SK-N-SH (cell line): ENCODE data around the gene TMEM176A. TPM values are rescaled to one million over a fixed set of nuclear protein-coding genes. Genes with fewer than 3 reads are reported as not detected.

Experiments used
- CTCF ChIA-PET: fragments of 300-600, 350-600 bp; formaldehyde crosslinking; extraction: SDS; loops from one replicate; lab custom pipeline; 2021; lab: Yijun Ruan, JAX
- POLR2A ChIA-PET: fragments of 350-600 bp; sonication (Branson Sonifier 250); formaldehyde crosslinking; extraction: SDS; loops from one replicate; lab custom pipeline; 2020; ENCODE audit warnings: antibody characterized with exemption, inconsistent platforms; lab: Yijun Ruan, JAX
- DNase-seq: peaks from one replicate; pipeline ENCODE4 v3.0.0; 2012
- H2AFZ ChIP-seq: fragments of 200-600 bp; sonication (generic); 2 replicates; pipeline ENCODE4 v1.8.1; 2016; ENCODE audit warnings: antibody characterized with exemption, mild to moderate bottlenecking, low read depth
- H3F3A ChIP-seq: fragments of 200-600 bp; sonication (generic); replicated peaks from 2 replicates; pipeline ENCODE3; 2016; ENCODE audit warnings: antibody characterized with exemption, mild to moderate bottlenecking; ENCODE audit not compliant: insufficient read depth
- H3K27ac ChIP-seq, 2 experiments: fragments of 200-500 bp in 1 of 2; fragments of 200-600 bp in 1 of 2; sonication (Bioruptor generic) in 1 of 2; sonication (generic), shearing (Covaris generic) in 1 of 2; 2 replicates each; pipeline versions ENCODE4 v1.5.1 to v1.6.1; 2014 to 2016; ENCODE audit warnings: low read depth in 2 of 2, inconsistent platforms in 1 of 2, low read length in 1 of 2, mild to moderate bottlenecking in 1 of 2, mixed read lengths in 1 of 2
- H3K27me3 ChIP-seq: fragments of 200-600 bp; sonication (generic), shearing (Covaris generic); 2 replicates; pipeline ENCODE4 v1.6.1; 2016; ENCODE audit warnings: mixed run types; ENCODE audit not compliant: insufficient read depth
- H3K36me3 ChIP-seq, 2 experiments: fragments of 200-500 bp in 1 of 2; fragments of 200-600 bp in 1 of 2; sonication (Bioruptor generic) in 1 of 2; sonication (generic) in 1 of 2; replicated peaks in 1 of 2; 2 replicates each; pipeline versions ENCODE3 to v1.5.1; 2014 to 2016; ENCODE audit warnings: low read length in 1 of 2, mild to moderate bottlenecking in 1 of 2; ENCODE audit not compliant: insufficient read depth in 2 of 2, control insufficient read depth in 1 of 2
- H3K4me1 ChIP-seq, 2 experiments: fragments of 200-500 bp in 1 of 2; fragments of 200-600 bp in 1 of 2; sonication (Bioruptor generic) in 1 of 2; sonication (generic), shearing (Covaris generic) in 1 of 2; 2 replicates each; pipeline versions ENCODE4 v1.5.1 to v1.6.1; 2014 to 2016; ENCODE audit warnings: low read depth in 1 of 2, low read length in 1 of 2, mixed run types in 1 of 2; ENCODE audit not compliant: insufficient read depth in 2 of 2, control insufficient read depth in 1 of 2
- H3K4me2 ChIP-seq: fragments of 200-600 bp; sonication (generic), shearing (Covaris generic); 2 replicates; pipeline ENCODE4 v1.6.1; 2017; ENCODE audit warnings: mixed run types
- H3K4me3 ChIP-seq, 2 experiments: fragments of 200-500 bp in 1 of 2; fragments of 200-600 bp in 1 of 2; sonication (Bioruptor generic) in 1 of 2; sonication (generic), shearing (Covaris generic) in 1 of 2; 2 replicates each; pipeline versions ENCODE4 v1.5.1 to v1.8.1; 2014 to 2016; ENCODE audit warnings: low read depth in 2 of 2, inconsistent platforms in 1 of 2, low read length in 1 of 2, mild to moderate bottlenecking in 1 of 2, mixed read lengths in 1 of 2, moderate library complexity in 1 of 2
- H3K79me2 ChIP-seq: fragments of 200-600 bp; sonication (generic); 2 replicates; pipeline ENCODE4 v1.8.1; 2017; ENCODE audit warnings: mild to moderate bottlenecking; ENCODE audit not compliant: insufficient read depth
- H3K9ac ChIP-seq: fragments of 200-600 bp; sonication (generic); 2 replicates; pipeline ENCODE4 v1.6.1; 2017; ENCODE audit warnings: mixed run types
- H3K9me2 ChIP-seq: fragments of 200-600 bp; sonication (generic); 2 replicates; pipeline ENCODE4 v1.6.1; 2017; ENCODE audit warnings: mixed run types
- H3K9me3 ChIP-seq: fragments of 200-600 bp; sonication (generic); 2 replicates; pipeline ENCODE4 v1.6.1; 2017; ENCODE audit warnings: mixed run types, mild to moderate bottlenecking, moderate library complexity
- H4K20me1 ChIP-seq: fragments of 200-600 bp; sonication (generic); 2 replicates; pipeline ENCODE4 v1.6.1; 2017; ENCODE audit warnings: mild to moderate bottlenecking, mixed run types; ENCODE audit not compliant: insufficient read depth
- CHD2 ChIP-seq: fragments of 150-350 bp; IDR thresholded peaks from 2 replicates; pipeline ENCODE4 v1.6.1; 2018; ENCODE audit warnings: low read length; ENCODE audit not compliant: partially characterized antibody
- ELF1 ChIP-seq: IDR thresholded peaks from 2 replicates; pipeline ENCODE4 v1.4.0; 2012
- EP300 ChIP-seq, 2 experiments: IDR thresholded peaks; 2 replicates each; pipeline versions ENCODE4 v1.4.0 to v1.6.1; 2012; ENCODE audit warnings: borderline replicate concordance in 1 of 2, low read depth in 1 of 2, low read length in 1 of 2
- EZH2phosphoT487 ChIP-seq: fragments of 200-600 bp; sonication (generic); IDR thresholded peaks from 2 replicates; pipeline ENCODE4 v1.6.1; 2017; ENCODE audit warnings: low read depth, mixed run types, mild to moderate bottlenecking, antibody characterized with exemption, moderate library complexity, borderline replicate concordance
- FOXJ3 ChIP-seq: sonication (generic); formaldehyde crosslinking; IDR thresholded peaks from 2 replicates; pipeline ENCODE4 v1.5.1; 2020; ENCODE audit warnings: mild to moderate bottlenecking, missing genetic modification reagents
- GABPA ChIP-seq: IDR thresholded peaks from 2 replicates; pipeline ENCODE4 v1.4.0; 2012; ENCODE audit warnings: low read depth, mild to moderate bottlenecking
- GATA2 ChIP-seq: sonication (generic); formaldehyde crosslinking; IDR thresholded peaks from 2 replicates; pipeline ENCODE4 v1.5.0; 2020; ENCODE audit warnings: mild to moderate bottlenecking, missing genetic modification reagents
- MEF2A ChIP-seq: IDR thresholded peaks from 2 replicates; pipeline ENCODE4 v1.4.0; 2012; ENCODE audit warnings: low read depth, borderline replicate concordance
- MXI1 ChIP-seq: IDR thresholded peaks from 2 replicates; pipeline ENCODE4 v1.6.1; 2012; ENCODE audit warnings: mild to moderate bottlenecking, low read depth, low read length, improper control_type of control experiment
- NFIC ChIP-seq: IDR thresholded peaks from 2 replicates; pipeline ENCODE4 v1.4.0; 2012; ENCODE audit warnings: borderline replicate concordance
- NRF1 ChIP-seq: IDR thresholded peaks from 2 replicates; pipeline ENCODE4 v1.6.1; 2012; ENCODE audit warnings: low read depth, mild to moderate bottlenecking, low read length
- POLR2AphosphoS5 ChIP-seq: IDR thresholded peaks from 2 replicates; pipeline ENCODE4 v1.6.1; 2012; ENCODE audit warnings: low read depth, low read length
- RAD21 ChIP-seq: IDR thresholded peaks from 2 replicates; pipeline ENCODE4 v1.6.1; 2012; ENCODE audit warnings: mild to moderate bottlenecking, low read length
- RCOR1 ChIP-seq: fragments of 150-350 bp; IDR thresholded peaks from 2 replicates; pipeline ENCODE4 v1.6.1; 2017; ENCODE audit warnings: antibody characterized with exemption, low read length
- RFX5 ChIP-seq: IDR thresholded peaks from 2 replicates; pipeline ENCODE4 v1.6.1; 2012; ENCODE audit warnings: mild to moderate bottlenecking, improper control_type of control experiment, low read length
- TCF12 ChIP-seq: IDR thresholded peaks from 2 replicates; pipeline ENCODE4 v1.4.0; 2012
- YY1 ChIP-seq: IDR thresholded peaks from 2 replicates; pipeline ENCODE4 v1.4.0; 2012; ENCODE audit warnings: low read depth, mild to moderate bottlenecking
- WGBS: methylation state at CpG from one replicate; pipeline ENCODE4 v1.1.6; 2017; ENCODE audit warnings: low lambda C conversion rate; 5-methylcytosine and 5-hydroxymethylcytosine counted together
- polyA plus RNA-seq, 3 experiments: library from polyadenylated mRNA; depleted of rRNA; stranded (reverse); fragments of >200 nt; gene quantifications; 2 replicates each; pipeline ENCODE4 v1.2.3, GENCODE V29; 2012
- TF ChIP-seq, protein P1 (sequence below): IDR thresholded peaks from 2 replicates; pipeline ENCODE4 v1.4.0; 2012; ENCODE audit warnings: low read depth
- TF ChIP-seq, protein P2 (sequence below): IDR thresholded peaks from 2 replicates; pipeline ENCODE4; 2012
- TF ChIP-seq, protein P3 (sequence below): IDR thresholded peaks from 2 replicates; pipeline ENCODE4 v1.4.0; 2012; ENCODE audit warnings: low read depth, borderline replicate concordance

The TMEM176A gene
- polyA plus RNA-seq, 1 of the 3 experiments (the other 2 are of a cell fraction), result not detected

DNA sequence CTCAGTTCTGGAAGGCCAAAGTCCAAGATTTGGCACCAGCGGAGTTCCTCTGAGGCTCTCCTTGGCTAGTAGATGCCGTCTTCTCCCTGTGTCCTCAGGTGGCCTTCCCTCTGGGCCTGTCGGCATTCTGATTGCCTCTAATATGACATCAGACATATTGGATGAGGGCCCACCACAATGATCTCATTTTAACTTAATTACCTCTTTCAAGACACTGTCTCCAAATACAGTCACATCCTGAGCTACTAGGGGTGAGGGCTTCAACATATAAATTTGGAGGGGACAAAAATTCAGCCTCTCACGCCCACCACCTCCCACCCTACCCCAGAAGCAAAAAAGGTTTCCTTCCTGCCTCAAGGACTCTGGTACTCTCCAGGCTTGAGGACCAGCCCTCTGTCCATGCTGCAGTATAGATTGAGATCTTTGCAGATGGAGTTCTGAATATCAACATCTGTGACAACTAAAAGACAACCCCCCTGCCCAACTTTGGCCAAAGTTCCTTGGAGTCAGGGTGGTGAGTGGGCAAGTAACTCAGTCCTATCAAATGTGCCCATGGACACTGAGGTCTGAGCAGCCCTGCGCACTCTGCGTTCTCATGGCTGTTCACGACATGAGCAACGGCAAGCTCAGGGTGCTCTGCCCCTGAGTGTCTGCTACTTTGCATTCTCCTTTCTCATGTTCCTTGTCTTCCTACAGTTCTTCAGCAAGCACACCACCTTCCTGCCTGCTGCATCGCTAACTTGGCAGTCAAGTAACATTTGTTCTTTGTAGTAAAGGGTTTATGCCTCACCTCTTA lies 11.9 kb upstream of the TMEM176A start:
- H3K9ac ChIP-seq, result no peak overlapping the region
- H3K27me3 ChIP-seq, result no peaks in the 10 kb centered on the region
- no peaks in the 10 kb centered on the region for H3F3A ChIP-seq
- DNase-seq, result peak; percentile 62
- no peaks in the 10 kb centered on the region for H3K9me3 ChIP-seq
- no peak overlapping the region for H3K4me3 ChIP-seq
- CTCF ChIA-PET, result interaction anchor here (0.7 to 12.3 kb wide), 31 partner anchors 10 to 340 kb away, joined by 3 to 136 read pairs (median 8); partner anchors contain the start of gene AOC1
- peak overlapping the region; percentile 58; the same call in 1 of the 2 replicates for H2AFZ ChIP-seq
- no peaks in the 10 kb centered on the region for H3K79me2 ChIP-seq
- no peaks in the 10 kb centered on the region for H3K36me3 ChIP-seq
- peak overlapping the region; percentile 22 for H3K4me2 ChIP-seq
- POLR2A ChIA-PET, result interaction anchor here (1.0 to 2.6 kb wide), 12 partner anchors 8 to 240 kb away, joined by 3 to 15 read pairs (median 5); partner anchors contain the start of gene ABCB8
- peak overlapping the region; percentile 47 to 100; a peak in 3 of 4 replicates for H3K27ac ChIP-seq
- TF ChIP-seq POLR2AphosphoS5, result peak; percentile 31; the same call in 1 of the 2 replicates
- no peak for TF ChIP-seq NRF1
- peak; percentile 35 to 87; a peak in 3 of 4 replicates for TF ChIP-seq EP300 (IDR thresholded peaks at IDR 0.05; ENCODE audit: borderline replicate concordance in 1 of 2, low read depth in 1 of 2, low read length in 1 of 2)
- no peak for TF ChIP-seq RFX5
- TF ChIP-seq ELF1, result no peak
- peak; percentile 63; the same call in 1 of the 2 replicates for TF ChIP-seq MXI1
- peak; percentile 56 for TF ChIP-seq GATA2 (CRISPR knock-in tag)
- TF ChIP-seq MEF2A, result no peak
- no peak for TF ChIP-seq EZH2phosphoT487
- TF ChIP-seq, protein P1, sequence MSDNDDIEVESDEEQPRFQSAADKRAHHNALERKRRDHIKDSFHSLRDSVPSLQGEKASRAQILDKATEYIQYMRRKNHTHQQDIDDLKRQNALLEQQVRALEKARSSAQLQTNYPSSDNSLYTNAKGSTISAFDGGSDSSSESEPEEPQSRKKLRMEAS, result no peak
- TF ChIP-seq YY1, result no peak
- no peak for TF ChIP-seq CHD2
- TF ChIP-seq GABPA, result no peak
- TF ChIP-seq NFIC, result peak; percentile 56
- no peak; the same call in 1 of the 2 replicates for TF ChIP-seq RAD21
- TF ChIP-seq RCOR1, result peak; percentile 61; the same call in 1 of the 2 replicates
- TF ChIP-seq, protein P2, sequence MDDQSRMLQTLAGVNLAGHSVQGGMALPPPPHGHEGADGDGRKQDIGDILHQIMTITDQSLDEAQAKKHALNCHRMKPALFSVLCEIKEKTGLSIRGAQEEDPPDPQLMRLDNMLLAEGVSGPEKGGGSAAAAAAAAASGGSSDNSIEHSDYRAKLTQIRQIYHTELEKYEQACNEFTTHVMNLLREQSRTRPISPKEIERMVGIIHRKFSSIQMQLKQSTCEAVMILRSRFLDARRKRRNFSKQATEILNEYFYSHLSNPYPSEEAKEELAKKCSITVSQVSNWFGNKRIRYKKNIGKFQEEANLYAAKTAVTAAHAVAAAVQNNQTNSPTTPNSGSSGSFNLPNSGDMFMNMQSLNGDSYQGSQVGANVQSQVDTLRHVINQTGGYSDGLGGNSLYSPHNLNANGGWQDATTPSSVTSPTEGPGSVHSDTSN, result no peak
- TF ChIP-seq, protein P3, sequence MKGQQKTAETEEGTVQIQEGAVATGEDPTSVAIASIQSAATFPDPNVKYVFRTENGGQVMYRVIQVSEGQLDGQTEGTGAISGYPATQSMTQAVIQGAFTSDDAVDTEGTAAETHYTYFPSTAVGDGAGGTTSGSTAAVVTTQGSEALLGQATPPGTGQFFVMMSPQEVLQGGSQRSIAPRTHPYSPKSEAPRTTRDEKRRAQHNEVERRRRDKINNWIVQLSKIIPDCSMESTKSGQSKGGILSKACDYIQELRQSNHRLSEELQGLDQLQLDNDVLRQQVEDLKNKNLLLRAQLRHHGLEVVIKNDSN, result no peak
- TF ChIP-seq FOXJ3 (CRISPR knock-in tag), result peak; percentile 62; the same call in 1 of the 2 replicates
- TF ChIP-seq TCF12, result peak; percentile 34; the same call in 1 of the 2 replicates
- no peaks in the 10 kb centered on the region for H3K9me2 ChIP-seq
- 45% methylated on average over 9 of the region's 9 CpGs for WGBS
- peaks cover 19 to 61% of the 10 kb centered on the region in 2 experiments; a peak in 3 of 4 replicates for H3K4me1 ChIP-seq
- H4K20me1 ChIP-seq, result no peaks in the 10 kb centered on the region
